ENCODE results near the gene AP2B1. TPM values are rescaled to one million over a fixed set of nuclear protein-coding genes. Genes with fewer than 3 reads are reported as not detected.

The AP2B1 gene
- total and polyA plus RNA-seq, 9 of the 15 experiments (the other 6 are each of a cell fraction or from before 2014, with no cell fraction given), result 60.1 to 287 (median 105) TPM

DNA sequence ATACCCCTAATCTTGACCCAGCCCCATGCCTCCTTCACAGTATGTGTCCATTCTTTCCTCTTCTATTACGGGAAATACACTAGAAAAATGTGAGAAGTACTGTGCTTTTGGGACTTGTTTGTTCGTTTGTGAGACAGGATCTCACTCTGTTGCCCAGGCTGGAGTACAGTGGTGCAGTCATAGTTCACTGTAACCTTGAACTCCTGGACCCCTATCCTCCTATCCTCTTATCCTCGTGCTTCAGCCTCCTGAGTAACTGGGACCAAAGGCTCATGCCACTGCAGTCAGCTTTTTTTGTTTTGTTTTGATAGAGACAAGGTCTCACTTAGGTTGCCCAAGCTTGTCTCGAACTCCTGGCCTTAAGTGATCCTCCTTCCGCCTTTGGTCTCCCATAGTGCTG is 114.4 kb downstream of the AP2B1 start:
- no TSS peak for BruUV-seq (replicated peaks)
- TF ChIP-seq GTF2E2 (tag; IDR thresholded peaks at IDR 0.05) (no peak), PRDM10 (IDR thresholded peaks at IDR 0.05; ENCODE audit: partially characterized antibody) (no peak), ETV5 (CRISPR knock-in tag; IDR thresholded peaks at IDR 0.05; ENCODE audit: low read depth) (no peak), MYBL2 (IDR thresholded peaks at IDR 0.05; ENCODE audit: low read depth) (no peak), MYBL2 (CRISPR knock-in tag; IDR thresholded peaks at IDR 0.05; ENCODE audit: borderline replicate concordance) (no peak), ZNF217 (CRISPR knock-in tag; IDR thresholded peaks at IDR 0.05) (no peak), JUNB (CRISPR knock-in tag; conservative IDR thresholded peaks at IDR 0.05) (no peak), SRSF1 (IDR thresholded peaks at IDR 0.05; ENCODE audit: low read depth, low read length) (no peak), BRF2 (IDR thresholded peaks at IDR 0.05; ENCODE audit: borderline replicate concordance, insufficient read depth, insufficient read length) (no peak), ZKSCAN8 (CRISPR knock-in tag; IDR thresholded peaks at IDR 0.05) (no peak), ZNF280A (IDR thresholded peaks at IDR 0.05; ENCODE audit: low read depth, partially characterized antibody) (no peak), ILF3 (IDR thresholded peaks at IDR 0.05; ENCODE audit: borderline replicate concordance) (no peak), DACH1 (IDR thresholded peaks at IDR 0.05; ENCODE audit: partially characterized antibody) (no peak)
- TF ChIP-seq, protein P1, sequence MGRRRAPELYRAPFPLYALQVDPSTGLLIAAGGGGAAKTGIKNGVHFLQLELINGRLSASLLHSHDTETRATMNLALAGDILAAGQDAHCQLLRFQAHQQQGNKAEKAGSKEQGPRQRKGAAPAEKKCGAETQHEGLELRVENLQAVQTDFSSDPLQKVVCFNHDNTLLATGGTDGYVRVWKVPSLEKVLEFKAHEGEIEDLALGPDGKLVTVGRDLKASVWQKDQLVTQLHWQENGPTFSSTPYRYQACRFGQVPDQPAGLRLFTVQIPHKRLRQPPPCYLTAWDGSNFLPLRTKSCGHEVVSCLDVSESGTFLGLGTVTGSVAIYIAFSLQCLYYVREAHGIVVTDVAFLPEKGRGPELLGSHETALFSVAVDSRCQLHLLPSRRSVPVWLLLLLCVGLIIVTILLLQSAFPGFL (CRISPR knock-in tag; IDR thresholded peaks at IDR 0.05), result no peak
- CTCF ChIA-PET (ENCODE audit: low intra/inter-chr PET ratio), result no interaction called here

More for the DNA sequence above, 114.4 kb downstream of the AP2B1 start:
- Histone ChIP-seq H3K9me3 (replicated peaks; ENCODE audit: control insufficient read depth, insufficient read depth, low read depth, low read length) (no peaks in the 10 kb centered on the region), H3K27ac (ENCODE audit: extremely low read depth, low read depth, low read length) (no peak overlapping the region), H3K79me2 (ENCODE audit: control insufficient read depth, insufficient read depth, low read length) (peaks cover 4% of the 10 kb centered on the region; the same call in 1 of the 3 replicates), H2AFZ (ENCODE audit: low read depth, low read length) (no peak overlapping the region), H3K4me2 (ENCODE audit: insufficient read depth, low read length) (no peak overlapping the region), H3K9ac (ENCODE audit: insufficient read depth in 1 of 2, low read depth in 2 of 2, low read length in 2 of 2) (no peak overlapping the region), H3K27me3 (ENCODE audit: control insufficient read depth in 2 of 2, insufficient read depth in 2 of 2, low read length in 2 of 2) (no peaks in the 10 kb centered on the region), H3K36me3 (ENCODE audit: control insufficient read depth, insufficient read depth, low read length) (peaks cover 69% of the 10 kb centered on the region), H3K9me1 (ENCODE audit: control insufficient read depth, insufficient read depth, low read length) (no peaks in the 10 kb centered on the region), H4K20me1 (replicated peaks; ENCODE audit: control insufficient read depth, insufficient read depth, low read length) (no peaks in the 10 kb centered on the region), H3K4me1 (replicated peaks in 1 of 2; ENCODE audit: control insufficient read depth in 2 of 2, insufficient read depth in 2 of 2, low read length in 2 of 2) (no peaks in the 10 kb centered on the region), H3K4me3 (no peak overlapping the region)
- POLR2A ChIA-PET, result interaction anchor here (0.6 to 1.2 kb wide), 3 partner anchors 8 to 344 kb away, joined by 3 to 4 read pairs (median 3); no protein-coding TSS in a partner anchor
- FAIRE-seq (no peak), ATAC-seq (no peak), DNase-seq (ENCODE audit: extremely low read depth in 1 of 4, low spot score in 3 of 4) (no peak)
- intact Hi-C loops (cut with micrococcal nuclease), result no loop called here
- in situ Hi-C loops (cut with MboI), result no loop called here
- WGBS (ENCODE audit: insufficient coverage, low coverage, missing lambda C conversion rate), result 95% methylated on average over 5 of the region's 5 CpGs

Data from K562 (cell line).